Natural killer cell treated with Interleukin-12 subunit alpha and Interleukin-12 subunit beta and Interleukin-15 and Interleukin-18, amount 100 ng/mL, for 72 hours (primary cell): Measurements from ENCODE around the gene PEMT. TPM values are rescaled to one million over a fixed set of nuclear protein-coding genes. Genes with fewer than 3 reads are reported as not detected.

Experiments used
- ATAC-seq, 2 donors: fragments of 150-1000 bp; cut with Tn5 transposase in 1 of 2; sonication (Bioruptor Pico), chemical (Tn5 transposase) in 1 of 2; 2 replicates each; pipeline ENCODE4 v1.10.0; 2021
- DNase-seq: peaks from one replicate; pipeline ENCODE4 v3.0.0; 2022; ENCODE audit warnings: low spot score
- H3K27ac Mint-ChIP-seq, 2 donors: 1 replicate in 1 of 2; 2 replicates in 1 of 2; pipeline ENCODE4 v1.8.0; 2022; ENCODE audit warnings: mixed read lengths in 2 of 2, mild to moderate bottlenecking in 1 of 2, moderate library complexity in 1 of 2
- H3K27me3 Mint-ChIP-seq, 2 donors: 1 replicate in 1 of 2; 2 replicates in 1 of 2; pipeline ENCODE4 v1.8.0; 2022; ENCODE audit warnings: mixed read lengths in 2 of 2
- H3K36me3 Mint-ChIP-seq: one replicate; pipeline ENCODE4 v1.8.0; 2022; ENCODE audit warnings: mixed read lengths
- H3K4me1 Mint-ChIP-seq, 2 donors: 1 replicate in 1 of 2; 2 replicates in 1 of 2; pipeline ENCODE4 v1.8.0; 2022; ENCODE audit warnings: low read depth in 2 of 2, mixed read lengths in 2 of 2, mild to moderate bottlenecking in 1 of 2
- H3K4me3 Mint-ChIP-seq: one replicate; pipeline ENCODE4 v1.8.0; 2022; ENCODE audit warnings: mixed read lengths
- H3K9me3 Mint-ChIP-seq: 2 replicates; pipeline ENCODE4 v1.8.0; 2022; ENCODE audit warnings: mixed read lengths
- total RNA-seq, 2 donors: library from RNA; stranded (reverse); gene quantifications; one replicate each; pipeline ENCODE4 v1.2.3, GENCODE V29; 2022

PEMT gene
- total RNA-seq, 2 donors from 2014 or later: 22.9 to 35.3 TPM

DNA sequence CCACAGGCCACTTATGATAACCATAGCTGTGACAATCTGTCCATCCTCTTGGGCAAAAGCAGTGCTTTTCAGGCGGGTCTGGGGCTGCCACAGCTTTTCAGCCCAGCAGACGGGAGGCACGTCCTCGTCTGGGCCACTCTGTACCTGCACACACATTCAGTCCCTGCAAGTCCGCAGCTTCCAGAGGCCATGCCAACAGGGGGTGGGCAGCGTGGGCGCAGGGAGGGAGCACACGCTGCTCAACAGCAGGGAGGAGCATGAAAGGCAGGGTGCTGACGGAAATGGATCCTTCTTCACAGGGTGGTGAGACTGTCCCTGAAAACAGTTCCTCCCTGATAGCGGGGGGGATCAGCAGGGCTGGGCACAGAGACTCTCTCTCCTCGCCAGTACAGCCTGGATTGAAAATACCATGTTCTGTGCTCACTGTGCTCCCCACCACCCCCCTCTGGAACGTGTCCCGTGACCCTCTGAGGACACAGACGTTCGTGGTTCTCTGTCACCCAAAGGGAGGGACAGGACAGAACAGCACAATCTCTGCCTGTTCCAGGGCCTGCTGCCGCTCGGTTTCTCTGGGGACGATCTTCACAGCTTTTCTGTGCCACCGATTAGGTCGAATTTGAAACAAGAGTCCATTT lies 41.7 kb downstream of the PEMT start:
- H3K27me3 Mint-ChIP-seq: no peaks in the 10 kb centered on the region
- H3K27ac Mint-ChIP-seq: no peak overlapping the region
- H3K4me3 Mint-ChIP-seq: no peak overlapping the region
- no peaks in the 10 kb centered on the region for H3K4me1 Mint-ChIP-seq
- H3K9me3 Mint-ChIP-seq: no peaks in the 10 kb centered on the region
- ATAC-seq: no peak
- DNase-seq: no peak
- H3K36me3 Mint-ChIP-seq: no peaks in the 10 kb centered on the region

DNA sequence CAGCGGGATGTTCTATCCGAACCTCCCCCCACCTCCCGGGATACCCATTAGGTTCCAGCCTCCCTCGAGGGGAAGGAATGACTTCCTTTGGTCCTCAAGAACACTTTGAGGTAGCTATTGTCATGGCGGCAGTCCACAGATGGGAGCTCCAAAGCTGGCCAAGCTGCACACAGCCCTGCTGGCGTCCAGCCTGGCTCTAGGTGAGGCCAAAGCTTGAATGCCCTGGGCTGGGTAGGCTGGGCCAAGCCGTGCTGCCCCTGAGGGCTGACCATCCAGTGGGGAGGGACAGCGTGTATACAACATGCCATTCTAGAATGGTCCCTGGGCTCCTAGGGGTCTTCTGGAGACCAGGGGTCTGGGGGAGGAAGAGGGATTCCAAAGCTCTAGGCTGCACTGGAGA lies 43.5 kb downstream of the PEMT start:
- no peaks in the 10 kb centered on the region for H3K9me3 Mint-ChIP-seq

DNA sequence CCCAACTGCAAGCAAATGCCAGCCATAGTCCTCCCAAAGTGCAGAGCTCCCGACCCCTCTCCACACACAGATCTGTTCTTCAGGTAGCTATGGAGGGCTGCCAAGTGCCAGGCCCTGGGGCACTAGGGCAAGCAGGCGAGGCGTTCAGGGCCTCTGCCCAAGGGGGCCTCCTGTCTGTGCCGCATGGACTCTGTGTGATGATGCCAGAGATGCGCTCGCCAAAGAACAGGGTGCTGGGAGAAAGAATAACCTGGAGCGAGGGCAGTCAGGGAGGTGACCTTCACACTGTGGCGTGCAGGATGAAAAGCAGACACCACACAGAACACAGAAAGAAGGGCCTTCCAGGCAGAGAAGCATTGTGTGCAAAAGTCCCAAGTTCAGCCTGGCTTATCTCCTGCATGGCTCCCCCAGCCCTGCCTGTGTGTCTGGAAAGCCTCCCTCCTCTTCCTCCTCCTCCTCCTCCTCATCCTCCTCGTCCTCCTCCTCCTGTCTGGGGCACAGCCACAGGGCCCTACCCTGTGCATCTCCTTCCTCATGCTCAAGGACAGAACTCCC lies 44.2 kb downstream of the PEMT start:
- Mint-ChIP-seq H3K9me3 (no peaks in the 10 kb centered on the region), H3K27ac (no peak overlapping the region), H3K4me3 (no peak overlapping the region), H3K36me3 (no peaks in the 10 kb centered on the region), H3K27me3 (no peaks in the 10 kb centered on the region), H3K4me1 (no peaks in the 10 kb centered on the region)
- DNase-seq (no peak), ATAC-seq (no peak)

More for the DNA sequence above, 43.5 kb downstream of the PEMT start:
- DNase-seq: no peak
- Mint-ChIP-seq H3K27me3 (no peaks in the 10 kb centered on the region), H3K27ac (no peak overlapping the region), H3K36me3 (no peaks in the 10 kb centered on the region), H3K4me1 (no peaks in the 10 kb centered on the region), H3K4me3 (no peak overlapping the region)
- ATAC-seq: no peak

DNA sequence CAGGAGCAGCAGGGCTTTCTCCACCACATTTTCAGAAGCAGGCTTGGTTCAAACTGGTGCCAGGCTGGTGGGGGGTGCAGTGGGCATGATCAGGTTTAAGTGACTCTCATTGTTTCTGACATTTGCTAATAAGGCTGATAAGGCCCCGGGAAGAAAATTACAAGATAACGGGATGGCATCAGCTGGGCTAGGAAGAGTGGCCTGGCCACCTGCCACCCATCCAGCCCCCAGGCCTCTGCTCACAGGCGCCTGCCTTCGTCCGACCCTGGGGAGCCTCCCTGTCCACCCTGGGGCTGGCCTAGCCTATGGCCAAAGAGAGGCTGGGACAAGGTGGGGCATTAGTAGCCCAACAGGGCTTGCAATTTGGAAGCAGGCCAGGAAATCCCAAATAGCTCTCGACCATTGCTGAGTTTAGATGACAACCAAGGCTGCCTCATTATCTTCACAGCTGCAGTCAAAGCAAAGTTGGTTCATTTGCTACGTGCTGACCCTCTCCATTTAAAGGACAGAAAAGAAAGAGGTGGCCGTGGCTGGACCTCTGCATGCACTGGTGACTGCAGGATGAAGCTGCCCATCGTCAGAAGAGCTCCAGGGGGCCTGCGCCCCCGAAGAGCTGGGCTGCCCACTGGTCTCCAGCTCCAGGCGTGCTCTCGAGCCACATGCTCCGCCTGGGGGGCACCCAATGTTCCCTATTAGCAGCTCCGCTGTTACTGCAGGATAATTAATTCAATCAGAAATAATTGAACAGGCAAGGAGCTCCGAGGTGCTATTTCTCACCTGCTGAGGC lies 44.9 kb downstream of the PEMT start:
- Mint-ChIP-seq H3K9me3 (no peaks in the 10 kb centered on the region), H3K27ac (no peak overlapping the region), H3K36me3 (no peaks in the 10 kb centered on the region), H3K27me3 (no peaks in the 10 kb centered on the region), H3K4me1 (no peaks in the 10 kb centered on the region), H3K4me3 (no peak overlapping the region)
- no peak for ATAC-seq
- DNase-seq: no peak

DNA sequence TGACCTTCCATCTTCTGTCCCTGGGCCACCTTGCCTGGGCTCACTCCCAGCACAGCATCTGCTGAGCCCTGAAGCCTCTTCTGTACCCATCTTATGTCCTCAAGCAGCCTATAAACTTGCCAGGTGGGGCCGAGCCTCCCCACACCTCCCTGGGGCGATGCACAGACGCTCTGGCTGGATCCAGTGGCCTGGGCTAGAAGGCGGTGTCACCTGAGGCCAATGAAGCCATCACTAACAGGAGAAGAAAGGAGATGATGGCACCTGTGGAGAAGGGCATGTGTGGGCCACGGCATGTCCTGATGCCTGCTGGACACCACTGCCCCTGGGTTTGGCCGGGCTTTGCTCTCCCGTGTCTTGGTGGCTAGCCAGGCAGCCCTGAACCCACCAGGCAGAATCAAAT lies 45.5 kb downstream of the PEMT start:
- no peaks in the 10 kb centered on the region for H3K9me3 Mint-ChIP-seq
- no peak overlapping the region for H3K4me3 Mint-ChIP-seq
- ATAC-seq (no peak), DNase-seq (no peak)
- H3K4me1 Mint-ChIP-seq: no peaks in the 10 kb centered on the region
- H3K27me3 Mint-ChIP-seq: no peaks in the 10 kb centered on the region
- no peak overlapping the region for H3K27ac Mint-ChIP-seq
- H3K36me3 Mint-ChIP-seq: no peaks in the 10 kb centered on the region

DNA sequence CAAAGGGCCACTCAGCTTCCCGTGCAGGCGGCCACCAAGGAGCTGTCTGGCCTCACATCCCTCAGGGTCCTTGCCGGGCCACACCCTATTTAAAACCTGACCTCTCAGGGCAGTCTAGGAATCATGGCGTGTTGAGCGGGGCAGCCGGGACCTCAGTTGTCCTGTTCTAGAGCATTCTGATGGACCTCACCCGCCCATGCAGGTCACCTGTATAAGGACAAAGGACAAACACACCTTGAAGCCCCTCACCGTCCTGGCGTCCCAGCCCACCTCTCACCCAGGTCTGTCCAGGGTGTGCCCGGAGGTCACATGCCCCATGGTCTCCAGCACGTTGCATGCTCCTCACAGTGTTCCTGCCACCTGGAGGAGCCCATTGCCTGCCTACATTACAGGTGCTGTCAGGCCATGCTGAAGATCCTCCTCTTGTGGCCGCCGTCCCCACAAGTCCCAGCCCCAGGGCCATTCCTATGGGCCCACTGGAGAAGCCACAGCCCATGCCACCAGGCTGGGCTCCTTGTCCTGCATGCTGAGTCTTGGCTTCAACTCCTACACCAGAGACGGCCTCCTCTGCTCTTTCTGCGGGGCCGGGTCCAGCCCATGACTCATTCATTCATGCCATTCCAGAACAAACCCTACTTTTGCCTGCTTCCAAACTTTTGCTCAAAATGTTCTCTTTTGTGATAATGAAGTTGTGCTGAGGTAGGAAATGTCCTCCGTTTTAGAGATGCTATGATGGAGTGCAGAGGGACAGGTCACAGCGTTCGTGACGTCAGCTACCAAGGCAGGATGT lies 46.3 kb downstream of the PEMT start:
- H3K4me1 Mint-ChIP-seq: no peaks in the 10 kb centered on the region
- DNase-seq (no peak), ATAC-seq (no peak)
- no peaks in the 10 kb centered on the region for H3K9me3 Mint-ChIP-seq
- H3K27ac Mint-ChIP-seq: no peak overlapping the region
- H3K27me3 Mint-ChIP-seq: no peaks in the 10 kb centered on the region
- no peak overlapping the region for H3K4me3 Mint-ChIP-seq
- no peaks in the 10 kb centered on the region for H3K36me3 Mint-ChIP-seq

DNA sequence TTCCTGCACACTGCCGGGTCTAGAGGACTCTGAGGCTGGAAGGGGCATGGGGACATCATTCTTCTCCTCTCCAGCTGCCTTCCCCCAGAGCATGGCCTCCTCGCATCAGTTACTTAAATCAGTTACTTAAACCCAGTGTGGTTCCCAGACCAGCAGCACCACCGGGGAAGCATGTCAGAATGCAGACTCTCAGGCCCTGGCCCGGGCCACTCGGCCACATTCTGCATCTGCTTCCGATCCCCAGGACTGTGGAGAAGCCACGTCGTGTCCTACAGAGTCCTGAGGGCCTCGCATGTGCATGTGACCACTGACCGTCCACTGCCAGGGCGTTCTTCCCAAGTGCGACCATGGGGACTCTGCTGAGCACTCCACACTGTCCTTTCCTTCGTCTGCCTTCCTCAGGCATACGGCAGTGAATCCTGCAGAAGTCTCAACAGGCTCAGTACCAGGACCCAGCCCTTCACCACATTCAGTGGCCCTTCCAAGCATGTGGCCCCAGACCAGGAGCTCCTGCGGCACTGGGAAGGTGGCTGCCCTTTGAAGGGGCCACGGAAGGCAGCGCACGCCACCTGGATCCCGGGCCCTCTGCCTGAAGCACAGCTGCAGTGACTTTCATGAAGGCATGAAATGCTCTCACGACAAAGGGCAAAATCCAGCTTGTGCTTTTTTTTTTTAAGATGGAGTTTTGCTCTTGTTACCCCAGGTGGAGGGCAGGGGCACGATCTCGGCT lies 48.4 kb downstream of the PEMT start:
- Mint-ChIP-seq H3K27ac (no peak overlapping the region), H3K9me3 (no peaks in the 10 kb centered on the region), H3K27me3 (no peaks in the 10 kb centered on the region), H3K36me3 (no peaks in the 10 kb centered on the region), H3K4me1 (no peaks in the 10 kb centered on the region), H3K4me3 (no peak overlapping the region)
- DNase-seq (no peak), ATAC-seq (no peak)

DNA sequence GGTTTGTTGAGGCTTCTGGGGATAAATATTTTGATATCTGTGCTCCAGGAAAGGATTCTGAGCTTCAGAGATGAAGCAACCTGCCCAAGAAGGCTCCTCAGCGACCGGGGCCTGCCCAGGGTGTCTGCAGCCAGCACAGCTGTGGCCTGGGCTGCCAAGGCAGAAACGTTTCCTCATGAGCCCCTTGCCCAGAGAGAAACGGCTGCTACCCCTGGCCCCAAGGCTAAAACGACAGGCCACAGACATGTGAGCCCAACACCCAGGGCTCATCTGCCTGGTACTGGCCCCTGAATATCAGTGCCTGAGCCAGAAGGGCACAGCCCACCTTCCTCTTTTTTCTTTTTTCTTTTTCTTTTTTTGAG lies 49.9 kb downstream of the PEMT start:
- Mint-ChIP-seq H3K9me3 (no peaks in the 10 kb centered on the region), H3K4me1 (no peaks in the 10 kb centered on the region), H3K27me3 (no peaks in the 10 kb centered on the region), H3K27ac (no peak overlapping the region), H3K4me3 (no peak overlapping the region), H3K36me3 (no peaks in the 10 kb centered on the region)
- DNase-seq (no peak), ATAC-seq (no peak)

DNA sequence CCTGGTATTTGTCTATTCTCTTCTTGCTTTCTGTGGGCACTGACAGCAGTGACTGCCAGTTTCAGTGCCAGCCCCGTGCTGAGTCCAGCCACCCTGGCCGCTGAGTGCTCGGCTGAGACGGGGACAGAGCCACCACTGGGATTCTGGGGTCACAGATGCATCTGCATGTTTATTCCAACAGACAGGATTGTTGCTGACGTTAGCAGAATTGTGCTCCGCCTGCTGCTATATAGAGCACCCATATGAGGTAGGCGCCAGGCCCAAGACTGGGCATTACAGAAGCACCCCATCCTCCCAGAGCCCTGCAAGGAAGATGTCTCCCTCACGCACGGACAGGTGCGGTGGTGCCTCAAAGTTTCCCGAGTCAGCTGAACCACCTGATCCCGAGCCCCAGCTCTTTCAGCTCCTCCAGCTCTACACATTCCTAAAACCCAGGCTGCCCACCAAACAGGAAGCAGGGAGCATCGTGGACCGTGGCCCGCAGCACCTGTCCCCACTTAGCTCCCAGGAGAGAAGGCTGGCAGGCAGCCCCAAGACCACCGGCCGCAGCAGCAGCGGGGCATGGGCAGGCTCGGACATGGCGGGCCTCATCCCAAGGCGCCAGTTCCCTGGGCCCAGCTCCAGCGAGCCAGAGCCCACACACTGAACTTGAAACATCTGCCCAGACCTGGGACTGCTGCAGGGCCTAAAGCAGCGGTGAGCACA lies 50.4 kb downstream of the PEMT start:
- no peak overlapping the region for H3K4me3 Mint-ChIP-seq
- H3K27ac Mint-ChIP-seq: no peak overlapping the region
- H3K27me3 Mint-ChIP-seq: no peaks in the 10 kb centered on the region
- H3K36me3 Mint-ChIP-seq: no peaks in the 10 kb centered on the region
- DNase-seq (no peak), ATAC-seq (no peak)
- H3K9me3 Mint-ChIP-seq: no peaks in the 10 kb centered on the region
- H3K4me1 Mint-ChIP-seq: no peaks in the 10 kb centered on the region

DNA sequence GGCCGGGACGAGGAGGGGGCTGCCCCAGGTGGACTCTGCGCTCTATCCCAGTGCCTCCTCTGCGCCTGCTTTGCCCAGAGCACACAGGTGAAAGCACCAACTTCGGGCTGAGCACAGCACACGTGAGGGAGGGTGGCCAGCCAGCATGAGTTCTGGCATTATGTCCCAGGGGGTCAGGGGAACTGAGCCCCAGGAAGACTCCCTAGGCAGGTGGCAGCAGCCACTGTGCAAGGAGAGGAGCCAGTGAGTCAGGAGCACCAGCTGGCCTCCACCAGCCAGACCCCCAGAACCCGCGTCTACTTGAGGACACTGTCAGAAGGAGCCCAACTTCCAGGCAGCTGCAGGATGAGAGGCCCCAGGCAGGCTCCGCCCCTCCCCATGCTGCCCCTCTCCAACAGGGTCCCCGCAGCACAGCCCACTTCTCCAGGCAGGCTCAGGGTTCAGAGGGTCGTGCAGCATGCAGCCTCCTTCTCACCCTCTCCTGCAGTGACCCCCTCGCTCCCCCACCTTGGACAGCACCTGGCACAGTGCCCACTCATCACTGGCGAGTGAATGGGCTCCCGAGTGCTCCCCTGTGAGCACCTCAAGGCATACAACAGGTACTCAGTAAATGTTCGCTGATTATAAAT lies 51.1 kb downstream of the PEMT start:
- H3K27me3 Mint-ChIP-seq: no peaks in the 10 kb centered on the region
- no peaks in the 10 kb centered on the region for H3K36me3 Mint-ChIP-seq
- no peaks in the 10 kb centered on the region for H3K9me3 Mint-ChIP-seq
- ATAC-seq: no peak
- no peak for DNase-seq
- no peak overlapping the region for H3K4me3 Mint-ChIP-seq
- H3K4me1 Mint-ChIP-seq: no peaks in the 10 kb centered on the region
- H3K27ac Mint-ChIP-seq: no peak overlapping the region

DNA sequence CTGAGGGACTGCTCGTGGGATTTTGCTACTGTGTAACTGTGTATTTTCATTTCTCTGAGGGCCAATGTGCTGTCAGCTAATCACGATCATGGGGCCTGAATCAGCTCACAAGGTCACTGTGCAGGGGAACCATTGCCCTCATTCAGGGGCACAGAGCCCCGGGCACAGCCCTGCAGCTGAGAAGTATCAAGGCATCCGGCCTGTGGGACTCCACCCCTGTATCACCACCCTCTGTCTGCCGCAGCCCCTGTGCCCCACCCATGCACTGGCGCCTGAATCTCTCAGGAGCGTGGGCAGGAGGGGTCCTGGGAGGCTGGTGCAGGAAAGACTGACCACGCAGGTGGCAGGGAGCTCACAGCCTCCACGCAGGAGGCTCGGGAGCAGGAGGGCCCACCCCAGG lies 51.9 kb downstream of the PEMT start:
- H3K4me3 Mint-ChIP-seq: no peak overlapping the region
- H3K27ac Mint-ChIP-seq: no peak overlapping the region
- no peaks in the 10 kb centered on the region for H3K4me1 Mint-ChIP-seq
- no peaks in the 10 kb centered on the region for H3K9me3 Mint-ChIP-seq
- no peak for ATAC-seq
- H3K27me3 Mint-ChIP-seq: no peaks in the 10 kb centered on the region
- DNase-seq: no peak
- no peaks in the 10 kb centered on the region for H3K36me3 Mint-ChIP-seq

DNA sequence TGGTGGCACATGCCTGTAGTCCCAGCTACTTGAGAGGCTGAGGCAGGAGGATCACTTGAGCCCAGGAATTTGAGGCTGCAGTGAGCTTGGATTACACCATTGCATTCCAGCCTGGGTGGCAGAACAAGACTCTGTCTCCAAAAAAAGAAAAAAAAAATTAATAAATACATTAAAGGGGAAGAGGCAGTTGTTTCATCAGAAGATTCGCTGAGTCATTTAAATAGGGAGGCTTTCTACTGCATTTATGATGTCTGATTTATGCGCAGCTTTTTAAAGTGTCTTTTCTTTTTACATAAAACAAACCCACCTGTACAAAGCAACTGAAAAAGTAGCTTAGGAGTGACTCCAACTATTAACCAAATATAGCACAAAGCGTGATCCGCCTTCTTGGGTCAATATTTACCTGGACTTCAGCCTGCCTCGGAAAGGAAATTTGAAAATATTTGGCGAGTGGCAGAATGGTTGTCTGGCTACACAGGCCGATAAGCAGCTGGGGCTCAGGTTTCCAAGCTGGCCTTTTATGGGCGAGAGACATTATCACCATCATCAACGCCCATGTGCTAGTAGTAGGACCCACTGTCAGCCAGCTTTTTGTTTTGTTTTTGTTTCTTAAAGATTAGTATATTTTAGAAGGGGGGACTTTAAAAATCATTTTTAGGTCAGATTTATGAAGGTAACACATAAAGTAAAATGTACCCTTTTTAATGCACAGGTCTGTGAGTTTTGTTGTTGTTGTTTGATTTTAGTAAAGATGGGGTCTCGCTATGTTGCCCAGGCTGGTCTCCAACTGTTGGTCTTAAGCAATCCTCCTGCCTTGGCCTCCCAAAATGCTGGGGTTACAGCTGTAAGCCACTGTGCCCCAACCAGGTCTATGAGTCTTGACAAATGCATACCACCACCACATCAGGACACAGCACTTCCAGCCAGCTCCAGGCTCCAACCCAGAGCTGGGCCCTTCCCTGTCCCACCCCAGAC lies 52.8 kb downstream of the PEMT start:
- no peaks in the 10 kb centered on the region for H3K27me3 Mint-ChIP-seq
- DNase-seq: no peak

More for the DNA sequence above, 52.8 kb downstream of the PEMT start:
- Mint-ChIP-seq H3K9me3 (no peaks in the 10 kb centered on the region), H3K27ac (no peak overlapping the region), H3K4me3 (no peak overlapping the region), H3K4me1 (no peaks in the 10 kb centered on the region), H3K36me3 (no peaks in the 10 kb centered on the region)
- no peak for ATAC-seq
